K562 (cell line): Measurements from ENCODE around the gene LIAS. TPM values are rescaled to one million over a fixed set of nuclear protein-coding genes. Genes with fewer than 3 reads are reported as not detected.

Experiments used
- ARID1B ChIP-seq: fragments of 450-650 bp; IDR thresholded peaks from 2 replicates; pipeline ENCODE4 v1.6.1; 2016; ENCODE audit warnings: antibody characterized with exemption, mild to moderate bottlenecking, inconsistent platforms
- BRCA1 ChIP-seq, 2 experiments: fragments of 450-650 bp in 1 of 2; sonication (generic) in 1 of 2; formaldehyde crosslinking in 1 of 2; IDR thresholded peaks; 2 replicates each; pipeline versions ENCODE4 v1.5.0 to v1.6.1; 2017 to 2020; ENCODE audit warnings: mild to moderate bottlenecking in 1 of 2, missing genetic modification reagents in 1 of 2
- C11orf30 ChIP-seq: fragments of 450-650 bp; IDR thresholded peaks from 2 replicates; pipeline ENCODE4 v1.6.1; 2016; ENCODE audit warnings: low read depth, mild to moderate bottlenecking
- CEBPB ChIP-seq: fragments of 450-650 bp; IDR thresholded peaks from 2 replicates; pipeline ENCODE4 v1.6.1; 2016; ENCODE audit warnings: missing genetic modification characterization, missing compliant biosample characterization
- DPF2 ChIP-seq: fragments of 450-650 bp; IDR thresholded peaks from 2 replicates; pipeline ENCODE4 v1.6.1; 2016
- KLF13 ChIP-seq: fragments of 450-650 bp; IDR thresholded peaks from 2 replicates; pipeline ENCODE4 v1.6.1; 2016; ENCODE audit warnings: missing genetic modification characterization, low read depth, mild to moderate bottlenecking, missing compliant biosample characterization, moderate library complexity, borderline replicate concordance
- LEF1 ChIP-seq: fragments of 450-650 bp; IDR thresholded peaks from 2 replicates; pipeline ENCODE4 v1.6.1; 2016; ENCODE audit warnings: mild to moderate bottlenecking
- MAFK ChIP-seq: IDR thresholded peaks from 2 replicates; pipeline ENCODE4 v1.6.1; 2011; ENCODE audit warnings: low read length, improper control_type of control experiment
- MBD2 ChIP-seq: sonication (generic); IDR thresholded peaks from 2 replicates; pipeline ENCODE4 v1.6.1; 2016; ENCODE audit warnings: low read depth, borderline replicate concordance
- MTA3 ChIP-seq: fragments of 450-650 bp; formaldehyde crosslinking; IDR thresholded peaks from 2 replicates; pipeline ENCODE4 v1.6.1; 2017; ENCODE audit warnings: mild to moderate bottlenecking, borderline replicate concordance
- NFE2 ChIP-seq: IDR thresholded peaks from 2 replicates; pipeline ENCODE4 v1.6.1; 2014; ENCODE audit warnings: antibody characterized with exemption, low read depth
- NFE2L1 ChIP-seq: fragments of 450-650 bp; IDR thresholded peaks from 2 replicates; pipeline ENCODE4 v1.6.1; 2016; ENCODE audit warnings: missing genetic modification characterization, low read depth, mild to moderate bottlenecking, missing compliant biosample characterization, moderate library complexity, borderline replicate concordance
- NR1H2 ChIP-seq: sonication (generic); formaldehyde crosslinking; IDR thresholded peaks from 2 replicates; pipeline ENCODE4 v1.4.0; 2020; ENCODE audit warnings: mild to moderate bottlenecking, missing genetic modification reagents
- NRF1 ChIP-seq, 2 experiments: fragments of 450-650 bp; IDR thresholded peaks in 1 of 2; conservative IDR thresholded peaks in 1 of 2; 2 replicates each; pipeline ENCODE4 v1.6.1; 2014; ENCODE audit warnings: mild to moderate bottlenecking in 2 of 2
- RCOR1 ChIP-seq, 2 experiments: IDR thresholded peaks; 2 replicates each; pipeline ENCODE4 v1.6.1; 2012; ENCODE audit warnings: low read depth in 2 of 2, low read length in 2 of 2, borderline replicate concordance in 1 of 2, improper control_type of control experiment in 1 of 2
- SMARCE1 ChIP-seq: fragments of 450-650 bp; IDR thresholded peaks from 2 replicates; pipeline ENCODE4 v1.7.1; 2016; ENCODE audit warnings: mild to moderate bottlenecking
- SOX6 ChIP-seq: fragments of 450-650 bp; IDR thresholded peaks from 2 replicates; pipeline ENCODE4 v1.6.1; 2014; ENCODE audit warnings: mild to moderate bottlenecking
- SP1 ChIP-seq: sonication (generic); formaldehyde crosslinking; IDR thresholded peaks from 2 replicates; pipeline ENCODE4 v1.8.1; 2022; ENCODE audit warnings: mild to moderate bottlenecking, missing genetic modification reagents
- TRIM24 ChIP-seq, 2 experiments: fragments of 450-650 bp; IDR thresholded peaks; 2 replicates each; pipeline ENCODE4 v1.6.1; 2016
- ZNF263 ChIP-seq: sonication (generic); formaldehyde crosslinking; IDR thresholded peaks from 2 replicates; pipeline ENCODE4 v1.8.0; 2022; ENCODE audit warnings: mild to moderate bottlenecking, missing genetic modification reagents, borderline replicate concordance
- ZNF316 ChIP-seq: fragments of 450-650 bp; IDR thresholded peaks from 2 replicates; pipeline ENCODE4 v1.6.1; 2016
- ZNF384 ChIP-seq: IDR thresholded peaks from 2 replicates; pipeline ENCODE4 v1.6.1; 2012; ENCODE audit warnings: low read depth, low read length, improper control_type of control experiment
- ZNF561 ChIP-seq: fragments of 450-650 bp; formaldehyde crosslinking; conservative IDR thresholded peaks from 2 replicates; pipeline ENCODE4 v1.4.0; 2020; ENCODE audit warnings: mild to moderate bottlenecking, moderate library complexity
- polyA plus RNA-seq, 8 experiments: library from polyadenylated mRNA; depleted of rRNA in 4 of 8; stranded (reverse) in 5 of 8; unstranded in 3 of 8; fragments of >200 nt; fragmentation: Nextera tagmentation in 2 of 8; fragmentation: Illumina TruSeq in 1 of 8; extraction: Ambion mirVana in 2 of 8; extraction: Trizol in 1 of 8; gene quantifications; 2 replicates each; pipeline versions ENCODE4 v1.2.1 to v1.2.3, GENCODE V29; 2011 to 2014; ENCODE audit warnings: inconsistent platforms in 1 of 8, missing spikeins in 1 of 8
- total RNA-seq, 7 experiments: library from RNA; depleted of rRNA in 6 of 7; stranded (reverse); fragments of >200 nt in 6 of 7; fragmentation: Illumina TruSeq in 2 of 7; extraction: Trizol in 2 of 7; gene quantifications; 2 replicates each; pipeline versions ENCODE4 v1.2.1 to v1.2.3, GENCODE V29; 2011 to 2021; ENCODE audit warnings: low replicate concordance in 1 of 7
- TF ChIP-seq, protein P1 (sequence below): sonication (generic); IDR thresholded peaks from 2 replicates; pipeline ENCODE4 v1.6.1; 2016
- TF ChIP-seq, protein P2 (sequence below): sonication (generic); formaldehyde crosslinking; IDR thresholded peaks from 2 replicates; pipeline ENCODE4 v1.5.0; 2020; ENCODE audit warnings: missing genetic modification reagents
- TF ChIP-seq, protein P3 (sequence below), 2 experiments: fragments of 450-650 bp; conservative IDR thresholded peaks; 2 replicates each; pipeline ENCODE4 v1.6.1; 2017; ENCODE audit warnings: mild to moderate bottlenecking in 2 of 2, moderate library complexity in 2 of 2
- TF ChIP-seq, protein P4 (sequence below), 2 experiments: fragments of 450-650 bp in 1 of 2; sonication (generic) in 1 of 2; formaldehyde crosslinking in 1 of 2; IDR thresholded peaks in 1 of 2; conservative IDR thresholded peaks in 1 of 2; 2 replicates each; pipeline versions ENCODE4 v1.6.1 to v1.8.1; 2016 to 2023; ENCODE audit warnings: mild to moderate bottlenecking in 2 of 2, moderate library complexity in 2 of 2, inconsistent platforms in 1 of 2, missing genetic modification reagents in 1 of 2

Gene LIAS
- total and polyA plus RNA-seq, 9 of the 15 experiments (the other 6 are each of a cell fraction or from before 2014, with no cell fraction given), result 21.9 to 57.1 (median 42.1) TPM

DNA sequence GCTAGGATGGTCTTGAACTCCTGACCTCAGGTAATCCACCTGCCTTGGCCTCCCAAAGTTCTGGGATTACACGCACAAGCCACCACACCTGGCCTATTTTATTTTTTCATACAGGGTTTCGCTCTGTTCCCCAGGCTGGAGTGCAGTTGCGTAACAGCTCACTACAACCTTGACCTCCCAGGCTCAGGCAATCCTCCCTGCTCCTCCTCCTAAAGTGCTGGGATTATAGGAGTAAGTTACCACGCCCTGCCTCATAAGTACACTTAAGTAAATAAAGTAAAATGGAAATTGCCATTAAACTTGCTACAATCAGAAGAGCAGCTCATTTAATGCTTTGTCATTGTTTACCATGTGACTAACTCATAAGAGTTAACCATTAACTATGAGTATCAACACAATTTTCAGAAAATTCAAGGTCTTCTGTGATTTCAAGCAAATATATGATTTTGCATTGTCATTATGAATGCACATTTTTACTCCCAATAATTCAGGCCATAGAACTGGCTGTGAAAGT lies 56.1 kb downstream of the LIAS start (continued):
- peak; percentile 60; the same call in 1 of the 2 replicates for TF ChIP-seq SOX6
- TF ChIP-seq ARID1B, result peak; percentile 69
- peak; percentile 96 for TF ChIP-seq ZNF316
- no peak for TF ChIP-seq MBD2
- TF ChIP-seq MTA3, result 0 out of 2 replicates have a peak, but pooled peaks have one; percentile 45
- no peak for TF ChIP-seq SP1
- TF ChIP-seq ZNF263 (CRISPR knock-in tag), result peak; percentile 30; the same call in 1 of the 2 replicates
- peak; percentile 78; the same call in 1 of the 2 replicates for TF ChIP-seq MAFK
- no peak for TF ChIP-seq KLF13 (tag)
- peak; percentile 82 for TF ChIP-seq NFE2
- TF ChIP-seq NRF1 (conservative IDR thresholded peaks at IDR 0.05 in 1 of 2, IDR thresholded peaks at IDR 0.05 in 1 of 2), result 0 out of 4 replicates have a peak, but pooled peaks of 1 of the 2 experiments have one; percentile 16
- TF ChIP-seq NFE2L1 (tag), result peak; percentile 79
- TF ChIP-seq, protein P1, sequence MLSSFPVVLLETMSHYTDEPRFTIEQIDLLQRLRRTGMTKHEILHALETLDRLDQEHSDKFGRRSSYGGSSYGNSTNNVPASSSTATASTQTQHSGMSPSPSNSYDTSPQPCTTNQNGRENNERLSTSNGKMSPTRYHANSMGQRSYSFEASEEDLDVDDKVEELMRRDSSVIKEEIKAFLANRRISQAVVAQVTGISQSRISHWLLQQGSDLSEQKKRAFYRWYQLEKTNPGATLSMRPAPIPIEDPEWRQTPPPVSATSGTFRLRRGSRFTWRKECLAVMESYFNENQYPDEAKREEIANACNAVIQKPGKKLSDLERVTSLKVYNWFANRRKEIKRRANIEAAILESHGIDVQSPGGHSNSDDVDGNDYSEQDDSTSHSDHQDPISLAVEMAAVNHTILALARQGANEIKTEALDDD, result peak; percentile 88
- TF ChIP-seq RCOR1 (IDR thresholded peaks at IDR 0.05; ENCODE audit: borderline replicate concordance in 1 of 2, low read depth in 2 of 2, low read length in 2 of 2), result peak in 1 of 2 experiments; percentile 60; a peak in 2 of 4 replicates
- TF ChIP-seq, protein P2, sequence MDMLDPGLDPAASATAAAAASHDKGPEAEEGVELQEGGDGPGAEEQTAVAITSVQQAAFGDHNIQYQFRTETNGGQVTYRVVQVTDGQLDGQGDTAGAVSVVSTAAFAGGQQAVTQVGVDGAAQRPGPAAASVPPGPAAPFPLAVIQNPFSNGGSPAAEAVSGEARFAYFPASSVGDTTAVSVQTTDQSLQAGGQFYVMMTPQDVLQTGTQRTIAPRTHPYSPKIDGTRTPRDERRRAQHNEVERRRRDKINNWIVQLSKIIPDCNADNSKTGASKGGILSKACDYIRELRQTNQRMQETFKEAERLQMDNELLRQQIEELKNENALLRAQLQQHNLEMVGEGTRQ, result no peak
- TF ChIP-seq BRCA1 (IDR thresholded peaks at IDR 0.05), result no peak
- no peak for TF ChIP-seq BRCA1 (CRISPR knock-in tag; IDR thresholded peaks at IDR 0.05)
- no peak for TF ChIP-seq NR1H2 (CRISPR knock-in tag)
- no peak for TF ChIP-seq ZNF561
- no peak for TF ChIP-seq ZNF384
- TF ChIP-seq, protein P3, sequence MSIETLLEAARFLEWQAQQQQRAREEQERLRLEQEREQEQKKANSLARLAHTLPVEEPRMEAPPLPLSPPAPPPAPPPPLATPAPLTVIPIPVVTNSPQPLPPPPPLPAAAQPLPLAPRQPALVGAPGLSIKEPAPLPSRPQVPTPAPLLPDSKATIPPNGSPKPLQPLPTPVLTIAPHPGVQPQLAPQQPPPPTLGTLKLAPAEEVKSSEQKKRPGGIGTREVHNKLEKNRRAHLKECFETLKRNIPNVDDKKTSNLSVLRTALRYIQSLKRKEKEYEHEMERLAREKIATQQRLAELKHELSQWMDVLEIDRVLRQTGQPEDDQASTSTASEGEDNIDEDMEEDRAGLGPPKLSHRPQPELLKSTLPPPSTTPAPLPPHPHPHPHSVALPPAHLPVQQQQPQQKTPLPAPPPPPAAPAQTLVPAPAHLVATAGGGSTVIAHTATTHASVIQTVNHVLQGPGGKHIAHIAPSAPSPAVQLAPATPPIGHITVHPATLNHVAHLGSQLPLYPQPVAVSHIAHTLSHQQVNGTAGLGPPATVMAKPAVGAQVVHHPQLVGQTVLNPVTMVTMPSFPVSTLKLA (conservative IDR thresholded peaks at IDR 0.05), result 0 out of 4 replicates have a peak, but pooled peaks of 1 of the 2 experiments have one; percentile 38
- TF ChIP-seq SMARCE1, result 0 out of 2 replicates have a peak, but pooled peaks have one; percentile 40
- peak; percentile 73; the same call in 1 of the 2 replicates for TF ChIP-seq DPF2
- TF ChIP-seq, protein P4, sequence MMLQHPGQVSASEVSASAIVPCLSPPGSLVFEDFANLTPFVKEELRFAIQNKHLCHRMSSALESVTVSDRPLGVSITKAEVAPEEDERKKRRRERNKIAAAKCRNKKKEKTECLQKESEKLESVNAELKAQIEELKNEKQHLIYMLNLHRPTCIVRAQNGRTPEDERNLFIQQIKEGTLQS (IDR thresholded peaks at IDR 0.05), result peak; percentile 49; the same call in 1 of the 2 replicates
- TF ChIP-seq, protein P4 (CRISPR knock-in tag; conservative IDR thresholded peaks at IDR 0.05), result no peak
- TF ChIP-seq CEBPB (tag), result peak; percentile 98
- TF ChIP-seq C11orf30, result peak; percentile 94
- no peak for TF ChIP-seq LEF1
- peak in 1 of 2 experiments; percentile 65; a peak in 2 of 4 replicates for TF ChIP-seq TRIM24 (IDR thresholded peaks at IDR 0.05)
- TF ChIP-seq, all 486 proteins: peak for 39
